SU-DHL-6 (cell line): ENCODE results near the gene EPC2.

Source experiments
- H2AFZ ChIP-seq: fragments of 200-600 bp; sonication (generic); 2 replicates; pipeline ENCODE4 v1.6.1; 2014; ENCODE audit warnings: low read depth, mild to moderate bottlenecking, moderate library complexity, mixed read lengths, antibody characterized with exemption, low read length; ENCODE audit not compliant: severe bottlenecking
- H3F3A ChIP-seq: fragments of 200-600 bp; shearing (Covaris generic); 2 replicates; pipeline ENCODE4 v1.6.0; 2016; ENCODE audit warnings: antibody characterized with exemption, mild to moderate bottlenecking; ENCODE audit not compliant: insufficient read depth
- H3K27ac ChIP-seq: fragments of 200-600 bp; sonication (generic); 2 replicates; pipeline ENCODE4 v1.5.1; 2016; ENCODE audit warnings: low read depth, mild to moderate bottlenecking, low read length, moderate library complexity, mixed read lengths
- H3K27me3 ChIP-seq: fragments of 200-600 bp; sonication (generic), shearing (Covaris generic); 2 replicates; pipeline ENCODE4 v1.6.0; 2014; ENCODE audit warnings: mild to moderate bottlenecking, low read length
- H3K36me3 ChIP-seq: fragments of 200-600 bp; sonication (generic); 2 replicates; pipeline ENCODE4 v1.6.1; 2014; ENCODE audit warnings: mild to moderate bottlenecking, low read length, mixed read lengths
- H3K4me2 ChIP-seq: fragments of 300-600, 200-600 bp; shearing (Covaris generic), sonication (generic); 2 replicates; pipeline ENCODE4 v1.6.0; 2014; ENCODE audit warnings: low read length, low read depth, mild to moderate bottlenecking; ENCODE audit not compliant: poor library complexity, severe bottlenecking
- H3K4me3 ChIP-seq: fragments of 200-600 bp; sonication (generic); 2 replicates; pipeline ENCODE4 v1.5.1; 2014; ENCODE audit warnings: antibody characterized with exemption, low read length, mild to moderate bottlenecking, mixed read lengths; ENCODE audit not compliant: insufficient read depth, poor library complexity, severe bottlenecking
- H3K79me2 ChIP-seq: fragments of 200-600 bp; sonication (generic); 2 replicates; pipeline ENCODE4 v1.6.1; 2014; ENCODE audit warnings: mild to moderate bottlenecking, low read length, moderate library complexity; ENCODE audit not compliant: insufficient read depth
- H3K9ac ChIP-seq: fragments of 200-600 bp; sonication (generic); 2 replicates; pipeline ENCODE4 v1.7.0; 2014; ENCODE audit warnings: mild to moderate bottlenecking, low read length
- H3K9me2 ChIP-seq: fragments of 200-600 bp; sonication (generic); replicated peaks from 2 replicates; pipeline ENCODE4 v1.6.1; 2014; ENCODE audit warnings: low read length; ENCODE audit not compliant: insufficient read depth
- H3K9me3 ChIP-seq: fragments of 200-600 bp; sonication (generic); 2 replicates; pipeline ENCODE4 v1.6.1; 2014; ENCODE audit warnings: low read length, mixed read lengths; ENCODE audit not compliant: insufficient read depth
- H4K20me1 ChIP-seq: fragments of 200-600 bp; sonication (generic); 2 replicates; pipeline ENCODE4 v1.6.1; 2014; ENCODE audit warnings: low read depth, mild to moderate bottlenecking, antibody characterized with exemption, low read length, moderate library complexity, mixed read lengths
- CTCF ChIP-seq: fragments of 200-600 bp; sonication (generic); IDR thresholded peaks from one replicate; pipeline ENCODE4 v1.5.1; 2017; ENCODE audit warnings: antibody characterized with exemption, mild to moderate bottlenecking, low read length, moderate library complexity; ENCODE audit not compliant: insufficient read depth, poor library complexity, severe bottlenecking
- EZH2phosphoT487 ChIP-seq: fragments of 200-600 bp; sonication (generic), shearing (Covaris generic); conservative IDR thresholded peaks from 2 replicates; pipeline ENCODE4 v1.6.1; 2018; ENCODE audit warnings: mild to moderate bottlenecking, antibody characterized with exemption, low read length, moderate library complexity, mixed read lengths

The EPC2 gene

DNA sequence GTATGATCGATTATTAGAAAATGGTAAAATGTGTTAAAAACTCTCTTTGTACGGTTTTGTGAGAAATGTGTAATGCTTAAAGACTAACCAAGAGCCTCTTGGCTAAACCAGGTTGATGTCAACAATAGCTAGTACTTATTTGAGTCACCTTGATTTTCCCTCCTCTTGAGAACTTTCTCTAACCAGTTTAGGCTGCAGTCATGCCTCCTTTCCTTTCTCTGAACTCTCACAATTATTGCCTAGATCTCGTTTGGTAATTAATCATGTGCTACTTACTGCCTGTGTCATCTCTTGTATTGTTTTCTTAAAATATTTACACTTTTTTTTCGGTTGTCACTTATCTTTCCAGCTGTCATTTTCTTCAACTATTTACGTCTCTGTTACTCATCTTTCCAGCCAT is 1.1 kb upstream of the EPC2 start:
- peak overlapping the region; percentile 75; the same call in 1 of the 2 replicates for H3K9ac ChIP-seq
- H3K9me2 ChIP-seq = no peaks in the 10 kb centered on the region
- H3K27me3 ChIP-seq = no peaks in the 10 kb centered on the region
- peaks cover 10% of the 10 kb centered on the region for H4K20me1 ChIP-seq
- H3F3A ChIP-seq = no peaks in the 10 kb centered on the region; the same call in 1 of the 2 replicates
- H3K4me2 ChIP-seq = peak overlapping the region; percentile 62
- H2AFZ ChIP-seq = no peak overlapping the region
- peaks cover 31% of the 10 kb centered on the region for H3K79me2 ChIP-seq
- peak overlapping the region; percentile 88 for H3K4me3 ChIP-seq
- no peak overlapping the region for H3K27ac ChIP-seq
- H3K9me3 ChIP-seq = no peaks in the 10 kb centered on the region
- no peaks in the 10 kb centered on the region for H3K36me3 ChIP-seq
- TF ChIP-seq EZH2phosphoT487 = no peak
- TF ChIP-seq CTCF = no peak

GRCh38 chr2:148644883-148645538 is 460 bp downstream of the EPC2 start:
- peak overlapping the region; percentile 88 for H3K4me3 ChIP-seq
- H4K20me1 ChIP-seq = peaks cover 25% of the 10 kb centered on the region
- TF ChIP-seq EZH2phosphoT487 (no peak), CTCF (no peak)
- no peaks in the 10 kb centered on the region; the same call in 1 of the 2 replicates for H3K36me3 ChIP-seq
- peak overlapping the region; percentile 80 for H3K27ac ChIP-seq
- peaks cover 47% of the 10 kb centered on the region for H3K79me2 ChIP-seq
- peak overlapping the region; percentile 52 for H2AFZ ChIP-seq
- peak overlapping the region; percentile 66 for H3K4me2 ChIP-seq
- no peaks in the 10 kb centered on the region for H3K27me3 ChIP-seq
- H3K9me3 ChIP-seq = no peaks in the 10 kb centered on the region
- H3K9ac ChIP-seq = peak overlapping the region; percentile 75
- no peaks in the 10 kb centered on the region for H3K9me2 ChIP-seq
- H3F3A ChIP-seq = no peaks in the 10 kb centered on the region; the same call in 1 of the 2 replicates

DNA sequence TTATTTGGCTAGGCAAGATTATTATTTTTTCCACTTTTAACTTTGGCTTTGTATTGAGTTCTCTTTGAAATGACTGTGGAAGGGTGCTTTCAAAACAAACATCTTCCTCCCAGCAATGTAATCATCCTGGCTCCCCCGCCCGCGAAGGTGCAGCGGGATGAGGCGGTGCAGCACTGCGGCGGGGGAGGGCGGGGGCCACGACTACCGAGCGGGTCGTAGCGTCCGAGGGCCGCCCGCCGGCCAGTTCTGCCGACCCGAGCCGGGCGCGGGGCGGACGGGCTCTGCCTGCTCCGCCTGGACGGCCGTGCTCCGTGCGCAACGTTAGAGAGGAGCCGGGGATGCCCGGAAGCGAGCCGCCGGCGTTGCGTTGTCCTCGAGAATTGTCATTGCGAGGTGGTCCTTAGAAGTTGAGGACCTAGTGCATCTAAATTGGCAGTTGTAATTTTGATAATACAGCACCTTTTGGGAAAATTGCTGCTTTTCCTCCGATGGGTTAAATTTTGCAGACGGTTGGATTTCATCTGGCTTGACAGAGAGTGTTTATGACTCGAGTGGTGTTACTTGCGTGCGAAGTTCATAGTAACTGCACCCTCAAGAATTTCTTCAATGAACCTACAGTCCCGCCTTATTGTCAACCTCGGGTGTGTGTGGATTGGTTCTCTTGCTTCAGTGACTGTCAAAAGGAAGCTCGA is 1.1 kb downstream of the EPC2 start:
- no peaks in the 10 kb centered on the region for H3K9me2 ChIP-seq
- peak overlapping the region; percentile 66 for H3K4me2 ChIP-seq
- peak overlapping the region; percentile 14; the same call in 1 of the 2 replicates for H3K27ac ChIP-seq
- H3K27me3 ChIP-seq = no peaks in the 10 kb centered on the region
- peaks cover 3% of the 10 kb centered on the region; the same call in 1 of the 2 replicates for H3F3A ChIP-seq
- no peaks in the 10 kb centered on the region for H3K9me3 ChIP-seq
- H4K20me1 ChIP-seq = peaks cover 32% of the 10 kb centered on the region
- TF ChIP-seq CTCF (no peak), EZH2phosphoT487 (no peak)
- H3K4me3 ChIP-seq = peak overlapping the region; percentile 72
- peak overlapping the region; percentile 75 for H3K9ac ChIP-seq
- H2AFZ ChIP-seq = peak overlapping the region; percentile 25
- no peaks in the 10 kb centered on the region; the same call in 1 of the 2 replicates for H3K36me3 ChIP-seq
- peaks cover 53% of the 10 kb centered on the region for H3K79me2 ChIP-seq
